WTC11 (cell line): ENCODE data around the gene LDB2. TPM values are rescaled to one million over a fixed set of nuclear protein-coding genes. Genes with fewer than 3 reads are reported as not detected.

ENCODE experiments used
- ATAC-seq: fragments of 200-7000 bp; cut with Tn5 transposase; 2 replicates; pipeline ENCODE4 v1.10.0; 2021; ENCODE audit warnings: mild to moderate bottlenecking, moderate library complexity
- CTCF ChIA-PET: fragments of 300-600 bp; sonication (Branson Sonifier 250); formaldehyde crosslinking; loops from one replicate; lab custom pipeline; 2021; ENCODE audit warnings: antibody characterized with exemption; lab: Charles Lee
- POLR2A ChIA-PET: fragments of 350-600 bp; sonication (Branson Sonifier 250); formaldehyde crosslinking; loops from one replicate; lab custom pipeline; 2021; ENCODE audit warnings: antibody characterized with exemption; lab: Charles Lee
- DNase-seq: peaks from one replicate; pipeline ENCODE4 v3.0.0; 2021; ENCODE audit warnings: low spot score
- H3K27ac Mint-ChIP-seq: 2 replicates; pipeline ENCODE4 v1.8.0; 2021; ENCODE audit warnings: mixed read lengths
- H3K27me3 Mint-ChIP-seq: 2 replicates; pipeline ENCODE4 v1.8.0; 2021; ENCODE audit warnings: low read depth, mild to moderate bottlenecking, moderate library complexity, mixed read lengths
- H3K36me3 Mint-ChIP-seq: 2 replicates; pipeline ENCODE4 v1.8.0; 2021; ENCODE audit warnings: mixed read lengths
- H3K4me1 Mint-ChIP-seq: 2 replicates; pipeline ENCODE4 v1.8.0; 2022; ENCODE audit warnings: mixed read lengths
- H3K4me3 Mint-ChIP-seq: 2 replicates; pipeline ENCODE4 v1.8.0; 2021; ENCODE audit warnings: mild to moderate bottlenecking, moderate library complexity, mixed read lengths
- H3K9me3 Mint-ChIP-seq: 2 replicates; pipeline ENCODE4 v1.8.0; 2021; ENCODE audit warnings: mixed read lengths
- ATF6 ChIP-seq: sonication (generic); formaldehyde crosslinking; IDR thresholded peaks from 2 replicates; pipeline ENCODE4 v1.8.1; 2023; ENCODE audit warnings: mild to moderate bottlenecking, missing genetic modification reagents
- CREB1 ChIP-seq: sonication (generic); formaldehyde crosslinking; IDR thresholded peaks from 2 replicates; pipeline ENCODE4 v1.8.0; 2023; ENCODE audit warnings: mild to moderate bottlenecking, missing genetic modification reagents
- CTCF ChIP-seq: fragments of 200-600 bp; IDR thresholded peaks from 2 replicates; pipeline ENCODE4 v1.8.0; 2022; ENCODE audit warnings: antibody characterized with exemption
- E2F4 ChIP-seq: sonication (generic); formaldehyde crosslinking; IDR thresholded peaks from 2 replicates; pipeline ENCODE4 v1.8.1; 2022; ENCODE audit warnings: low read depth, mild to moderate bottlenecking, moderate library complexity, missing genetic modification reagents, borderline replicate concordance
- FOXK1 ChIP-seq: sonication (generic); formaldehyde crosslinking; IDR thresholded peaks from 2 replicates; pipeline ENCODE4 v1.8.0; 2022; ENCODE audit warnings: mild to moderate bottlenecking, moderate library complexity, missing genetic modification reagents
- IRF1 ChIP-seq: sonication (generic); formaldehyde crosslinking; IDR thresholded peaks from 2 replicates; pipeline ENCODE4 v1.8.0; 2023; ENCODE audit warnings: missing genetic modification reagents
- IRF2 ChIP-seq: sonication (generic); formaldehyde crosslinking; IDR thresholded peaks from 2 replicates; pipeline ENCODE4 v1.8.0; 2022; ENCODE audit warnings: low read depth, missing genetic modification reagents, borderline replicate concordance
- MAX ChIP-seq: sonication (generic); formaldehyde crosslinking; IDR thresholded peaks from 2 replicates; pipeline ENCODE4 v1.8.0; 2022; ENCODE audit warnings: mild to moderate bottlenecking, missing genetic modification reagents
- NR2C2 ChIP-seq: sonication (generic); formaldehyde crosslinking; IDR thresholded peaks from 2 replicates; pipeline ENCODE4 v1.8.0; 2022; ENCODE audit warnings: mild to moderate bottlenecking, missing genetic modification reagents
- PREB ChIP-seq: sonication (generic); formaldehyde crosslinking; IDR thresholded peaks from 2 replicates; pipeline ENCODE4 v1.8.1; 2022; ENCODE audit warnings: mild to moderate bottlenecking, missing genetic modification reagents, moderate library complexity, borderline replicate concordance
- RELA ChIP-seq: sonication (generic); formaldehyde crosslinking; IDR thresholded peaks from 2 replicates; pipeline ENCODE4 v1.8.1; 2022; ENCODE audit warnings: missing genetic modification reagents, mild to moderate bottlenecking, borderline replicate concordance
- SP1 ChIP-seq: sonication (generic); formaldehyde crosslinking; conservative IDR thresholded peaks from 2 replicates; pipeline ENCODE4 v1.8.1; 2022; ENCODE audit warnings: missing genetic modification reagents
- STAT6 ChIP-seq: sonication (generic); formaldehyde crosslinking; conservative IDR thresholded peaks from 2 replicates; pipeline ENCODE4 v1.8.1; 2023; ENCODE audit warnings: mild to moderate bottlenecking, low read depth, missing genetic modification reagents, moderate library complexity
- TEAD1 ChIP-seq: sonication (generic); formaldehyde crosslinking; IDR thresholded peaks from 2 replicates; pipeline ENCODE4 v1.8.0; 2022; ENCODE audit warnings: mild to moderate bottlenecking, missing genetic modification reagents
- ZNF138 ChIP-seq: sonication (generic); formaldehyde crosslinking; conservative IDR thresholded peaks from 2 replicates; pipeline ENCODE4 v1.8.1; 2022; ENCODE audit warnings: mild to moderate bottlenecking, moderate library complexity, missing genetic modification reagents
- ZNF512 ChIP-seq: sonication (generic); formaldehyde crosslinking; IDR thresholded peaks from 2 replicates; pipeline ENCODE4 v1.8.1; 2022; ENCODE audit warnings: missing genetic modification reagents, borderline replicate concordance
- total RNA-seq: library from RNA; stranded (reverse); gene quantifications from 3 replicates; pipeline ENCODE4 v1.2.3, GENCODE V29; 2021
- TF ChIP-seq, protein P1 (sequence below): sonication (generic); formaldehyde crosslinking; IDR thresholded peaks from 2 replicates; pipeline ENCODE4 v1.8.0; 2022; ENCODE audit warnings: mild to moderate bottlenecking, missing genetic modification reagents

LDB2 gene
- total RNA-seq, 1 experiment from 2014 or later: 62.4 TPM

GRCh38 chr4:16909281-16909680, 10.8 kb upstream of the LDB2 start:
- peak; percentile 17 for DNase-seq

DNA sequence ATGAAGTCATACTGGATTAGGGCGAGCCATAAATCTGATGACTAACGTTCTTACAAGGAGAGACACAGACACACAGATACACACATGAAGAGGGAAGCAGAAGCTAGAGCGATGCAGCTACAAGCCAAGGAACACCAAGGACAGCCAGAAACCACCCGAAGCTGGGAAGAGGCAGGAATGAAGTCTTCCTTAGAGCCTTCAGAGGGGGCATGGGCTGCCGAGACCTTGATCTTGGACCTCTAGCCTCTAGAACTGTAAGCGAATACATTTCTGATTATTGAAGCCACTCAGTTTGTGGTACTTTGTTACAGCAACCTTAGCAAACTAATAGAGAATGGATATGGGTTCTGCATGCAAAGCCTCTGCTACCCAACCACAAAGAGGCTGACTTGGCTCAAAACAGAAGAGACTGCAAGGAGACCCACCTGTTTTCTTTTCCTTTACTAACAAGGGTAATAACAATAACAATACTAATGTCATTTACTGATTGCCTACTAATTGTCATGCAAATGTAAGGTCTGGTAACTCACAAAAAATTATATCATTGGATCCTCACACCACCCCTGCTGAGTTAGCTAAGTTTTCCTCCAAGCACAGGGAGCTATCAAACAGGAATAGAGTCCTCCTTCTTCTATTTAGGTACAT, 10.1 kb upstream of the LDB2 start:
- no peaks in the 10 kb centered on the region for H3K27me3 Mint-ChIP-seq
- CTCF ChIA-PET: interaction anchor here (0.6 to 1.9 kb wide), 7 partner anchors 8 to 540 kb away, joined by 3 to 7 read pairs (median 3); no protein-coding TSS in a partner anchor
- peaks cover 36% of the 10 kb centered on the region for H3K4me1 Mint-ChIP-seq
- POLR2A ChIA-PET: no interaction called here
- peak overlapping the region; percentile 58 for H3K27ac Mint-ChIP-seq
- DNase-seq (no peak), ATAC-seq (peak; percentile 74)
- TF ChIP-seq ZNF138 (0 out of 2 replicates have a peak, but pooled peaks have one; percentile 52), FOXK1 (CRISPR knock-in tag) (0 out of 2 replicates have a peak, but pooled peaks have one; percentile 38)
- TF ChIP-seq, protein P1, sequence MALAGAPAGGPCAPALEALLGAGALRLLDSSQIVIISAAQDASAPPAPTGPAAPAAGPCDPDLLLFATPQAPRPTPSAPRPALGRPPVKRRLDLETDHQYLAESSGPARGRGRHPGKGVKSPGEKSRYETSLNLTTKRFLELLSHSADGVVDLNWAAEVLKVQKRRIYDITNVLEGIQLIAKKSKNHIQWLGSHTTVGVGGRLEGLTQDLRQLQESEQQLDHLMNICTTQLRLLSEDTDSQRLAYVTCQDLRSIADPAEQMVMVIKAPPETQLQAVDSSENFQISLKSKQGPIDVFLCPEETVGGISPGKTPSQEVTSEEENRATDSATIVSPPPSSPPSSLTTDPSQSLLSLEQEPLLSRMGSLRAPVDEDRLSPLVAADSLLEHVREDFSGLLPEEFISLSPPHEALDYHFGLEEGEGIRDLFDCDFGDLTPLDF (CRISPR knock-in tag): no peak
- no peak overlapping the region; the same call in 1 of the 2 replicates for H3K4me3 Mint-ChIP-seq
- H3K36me3 Mint-ChIP-seq: peaks cover 10% of the 10 kb centered on the region
- peaks cover 11% of the 10 kb centered on the region for H3K9me3 Mint-ChIP-seq

More at GRCh38 chr4:16909281-16909680, 10.8 kb upstream of the LDB2 start:
- Mint-ChIP-seq H3K36me3 (peaks cover 10% of the 10 kb centered on the region), H3K4me1 (peaks cover 34% of the 10 kb centered on the region), H3K27me3 (no peaks in the 10 kb centered on the region), H3K9me3 (peaks cover 11% of the 10 kb centered on the region), H3K27ac (0 out of 2 replicates have a peak overlapping the region, but pooled peaks have one; percentile 52), H3K4me3 (peak overlapping the region; percentile 36)
- TF ChIP-seq E2F4 (CRISPR knock-in tag) (no peak), CTCF (no peak)
- POLR2A ChIA-PET: no interaction called here
- CTCF ChIA-PET: interaction anchor here (0.6 to 1.9 kb wide), 5 partner anchors 8 to 334 kb away, joined by 3 to 7 read pairs (median 4); no protein-coding TSS in a partner anchor
- ATAC-seq: peak; percentile 21

- H3K27me3 Mint-ChIP-seq: 0 out of 2 replicates have a peak, but pooled peaks cover 3% of the 10 kb centered on the region
- ChIA-PET POLR2A (no interaction called here), CTCF (no interaction called here)
- H3K4me3 Mint-ChIP-seq: no peak overlapping the region
- no peaks in the 10 kb centered on the region for H3K9me3 Mint-ChIP-seq
- H3K4me1 Mint-ChIP-seq: peaks cover 49% of the 10 kb centered on the region
- no peaks in the 10 kb centered on the region for H3K36me3 Mint-ChIP-seq
- DNase-seq (no peak), ATAC-seq (no peak)
- no peak overlapping the region for H3K27ac Mint-ChIP-seq
- TF ChIP-seq ZNF512 (CRISPR knock-in tag): no peak
- no peak for TF ChIP-seq STAT6 (CRISPR knock-in tag)
- TF ChIP-seq IRF2 (CRISPR knock-in tag): no peak
- no peak for TF ChIP-seq PREB
- TF ChIP-seq SP1 (CRISPR knock-in tag): no peak
- TF ChIP-seq ATF6 (CRISPR knock-in tag): no peak
- TF ChIP-seq NR2C2 (CRISPR knock-in tag): no peak
- no peak for TF ChIP-seq CREB1 (CRISPR knock-in tag)
- TF ChIP-seq RELA (CRISPR knock-in tag): no peak
- TF ChIP-seq IRF1 (CRISPR knock-in tag): no peak
- TF ChIP-seq TEAD1 (CRISPR knock-in tag): no peak
- no peak for TF ChIP-seq MAX (CRISPR knock-in tag)
These were observed 1.9 kb upstream of the LDB2 start for GRCh38 chr4:16900325-16900724.
